Astrocyte (in vitro differentiated cells and primary cell): ENCODE measurements around the gene PTPRN2. TPM values are rescaled to one million over a fixed set of nuclear protein-coding genes. Genes with fewer than 3 reads are reported as not detected.

Experiments
- DNase-seq: peaks from one replicate; pipeline ENCODE4 v3.0.0-alpha.2; 2010; ENCODE audit warnings: low read depth
- FAIRE-seq: peaks from 2 replicates; lab custom pipeline; 2011; peaks lifted over from hg19 to GRCh38; lab: Jason Lieb, UNC
- H2AFZ ChIP-seq: 2 replicates; pipeline ENCODE4 v1.6.0; 2012; ENCODE audit warnings: low read depth, low read length, inconsistent platforms
- H3K27ac ChIP-seq: 2 replicates; pipeline ENCODE4 v1.5.1; 2011; ENCODE audit warnings: low read depth, low read length, inconsistent platforms
- H3K27me3 ChIP-seq: 2 replicates; pipeline ENCODE4 v1.6.0; 2011; ENCODE audit warnings: low read length, inconsistent platforms; ENCODE audit not compliant: insufficient read depth
- H3K36me3 ChIP-seq: 2 replicates; pipeline ENCODE4 v1.5.1; 2011; ENCODE audit warnings: low read length, inconsistent platforms; ENCODE audit not compliant: insufficient read depth
- H3K4me1 ChIP-seq: 2 replicates; pipeline ENCODE4 v1.5.1; 2011; ENCODE audit warnings: low read length, inconsistent platforms; ENCODE audit not compliant: insufficient read depth
- H3K4me2 ChIP-seq: 2 replicates; pipeline ENCODE4 v1.6.0; 2012; ENCODE audit warnings: low read length, inconsistent platforms
- H3K4me3 ChIP-seq: 2 replicates; pipeline ENCODE4 v1.5.1; 2011; ENCODE audit warnings: low read depth, mild to moderate bottlenecking, low read length, inconsistent platforms; ENCODE audit not compliant: insufficient read depth
- H3K79me2 ChIP-seq: 2 replicates; pipeline ENCODE4 v1.6.0; 2012; ENCODE audit warnings: mild to moderate bottlenecking, low read length, inconsistent platforms; ENCODE audit not compliant: insufficient read depth
- H3K9ac ChIP-seq: 2 replicates; pipeline ENCODE4 v1.6.0; 2012; ENCODE audit warnings: mild to moderate bottlenecking, low read length, inconsistent platforms
- H3K9me3 ChIP-seq: 2 replicates; pipeline ENCODE4 v1.5.1; 2012; ENCODE audit warnings: low read depth, mild to moderate bottlenecking, low read length, inconsistent platforms; ENCODE audit not compliant: insufficient read depth
- H4K20me1 ChIP-seq: 2 replicates; pipeline ENCODE4 v1.6.0; 2012; ENCODE audit warnings: low read length, inconsistent platforms; ENCODE audit not compliant: insufficient read depth
- H3K27ac Mint-ChIP-seq: one replicate; pipeline ENCODE4 v1.8.0; 2021; ENCODE audit warnings: mild to moderate bottlenecking, mixed read lengths; ENCODE audit not compliant: unreplicated experiment
- H3K27me3 Mint-ChIP-seq: one replicate; pipeline ENCODE4 v1.8.0; 2021; ENCODE audit warnings: low read depth, mixed read lengths; ENCODE audit not compliant: unreplicated experiment
- H3K36me3 Mint-ChIP-seq: one replicate; pipeline ENCODE4 v1.8.0; 2021; ENCODE audit warnings: low read depth, mixed read lengths; ENCODE audit not compliant: unreplicated experiment
- H3K4me1 Mint-ChIP-seq: one replicate; pipeline ENCODE4 v1.8.0; 2021; ENCODE audit warnings: low read depth, mixed read lengths; ENCODE audit not compliant: unreplicated experiment
- H3K4me3 Mint-ChIP-seq: one replicate; pipeline ENCODE4 v1.8.0; 2021; ENCODE audit warnings: mild to moderate bottlenecking, moderate library complexity, mixed read lengths; ENCODE audit not compliant: unreplicated experiment
- H3K9me3 Mint-ChIP-seq: one replicate; pipeline ENCODE4 v1.8.0; 2021; ENCODE audit warnings: mild to moderate bottlenecking, mixed read lengths; ENCODE audit not compliant: unreplicated experiment
- CTCF ChIP-seq: IDR thresholded peaks from 2 replicates; pipeline ENCODE4 v1.5.1; 2011; ENCODE audit warnings: low read depth, mild to moderate bottlenecking, inconsistent platforms, low read length, moderate library complexity; ENCODE audit not compliant: insufficient read depth
- EZH2 ChIP-seq: IDR thresholded peaks from 2 replicates; pipeline ENCODE4 v1.6.1; 2012; ENCODE audit warnings: mild to moderate bottlenecking, low read length, inconsistent platforms; ENCODE audit not compliant: insufficient read depth
- total RNA-seq: library from RNA; stranded (reverse); gene quantifications from 2 replicates; pipeline ENCODE4 v1.2.1, GENCODE V29; 2021

Gene PTPRN2
- total RNA-seq, 1 donor from 2014 or later, result 0.09 TPM

DNA sequence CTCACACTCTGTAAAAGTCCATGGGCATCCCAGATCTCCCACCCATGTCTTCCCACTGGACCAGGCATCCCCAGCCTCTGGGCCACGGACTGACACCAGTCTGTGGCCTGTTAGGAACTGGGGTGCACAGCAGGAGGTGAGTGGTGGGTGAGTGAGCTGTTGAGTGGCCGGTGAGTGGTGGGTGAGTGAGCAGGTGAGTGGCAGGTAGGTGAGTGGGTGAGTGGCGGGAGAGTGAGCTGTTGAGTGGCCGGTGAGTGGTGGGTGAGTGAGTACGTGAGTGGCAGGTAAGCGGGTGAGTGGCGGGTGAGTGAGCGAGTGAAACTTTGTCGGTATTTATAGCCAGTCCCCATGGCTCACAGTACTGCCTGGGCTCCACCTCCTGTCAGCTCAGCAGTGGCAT lies 779.6 kb downstream of the PTPRN2 start:
- Histone ChIP-seq H3K9me3 (peaks cover 6% of the 10 kb centered on the region), H3K4me2 (no peak overlapping the region), H3K9ac (no peak overlapping the region), H3K4me3 (no peak overlapping the region), H3K36me3 (no peaks in the 10 kb centered on the region), H2AFZ (peak overlapping the region; percentile 76), H3K27ac (no peak overlapping the region), H3K27me3 (no peaks in the 10 kb centered on the region), H3K79me2 (no peaks in the 10 kb centered on the region), H4K20me1 (no peaks in the 10 kb centered on the region), H3K4me1 (peaks cover 8% of the 10 kb centered on the region)
- Mint-ChIP-seq H3K27me3 (no peaks in the 10 kb centered on the region), H3K9me3 (peaks cover 29% of the 10 kb centered on the region), H3K4me1 (no peaks in the 10 kb centered on the region), H3K27ac (no peak overlapping the region), H3K36me3 (peaks cover 2% of the 10 kb centered on the region), H3K4me3 (no peak overlapping the region)
- DNase-seq (no peak), FAIRE-seq (no peak)
- no peak for TF ChIP-seq CTCF
- TF ChIP-seq EZH2, result no peak

DNA sequence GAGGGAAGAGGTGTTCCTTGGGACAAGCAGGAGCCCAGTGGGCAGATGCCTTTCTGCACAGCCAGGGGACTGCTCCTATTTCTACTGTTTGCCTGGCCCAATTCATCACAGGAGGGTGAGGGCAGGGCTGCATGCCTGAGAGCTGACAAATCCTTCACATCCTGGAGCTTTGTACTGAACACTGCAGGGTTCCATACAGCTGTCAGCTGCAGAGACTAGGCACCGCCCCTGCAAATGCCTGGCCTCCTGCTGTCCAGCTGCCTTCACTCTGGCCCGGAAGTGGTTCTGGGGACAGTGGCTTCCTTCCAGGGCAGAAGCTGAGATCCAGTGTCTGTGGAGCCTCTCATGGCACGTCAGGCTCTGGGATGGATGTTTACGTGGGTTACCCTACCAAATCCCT lies 780.1 kb downstream of the PTPRN2 start:
- no peaks in the 10 kb centered on the region for H3K36me3 ChIP-seq
- peaks cover 2% of the 10 kb centered on the region for H3K36me3 Mint-ChIP-seq
- peak; percentile 48 for DNase-seq
- no peaks in the 10 kb centered on the region for H3K4me1 Mint-ChIP-seq
- no peaks in the 10 kb centered on the region for H3K27me3 ChIP-seq
- H3K4me3 ChIP-seq, result no peak overlapping the region
- peaks cover 6% of the 10 kb centered on the region for H3K9me3 ChIP-seq
- no peaks in the 10 kb centered on the region for H4K20me1 ChIP-seq
- H3K27ac ChIP-seq, result peak overlapping the region; percentile 34
- H3K4me3 Mint-ChIP-seq, result no peak overlapping the region
- no peak overlapping the region for H3K9ac ChIP-seq
- peak overlapping the region; percentile 76 for H2AFZ ChIP-seq
- peak overlapping the region; percentile 57 for H3K4me2 ChIP-seq
- TF ChIP-seq CTCF, result no peak
- TF ChIP-seq EZH2, result no peak
- H3K4me1 ChIP-seq, result peaks cover 8% of the 10 kb centered on the region
- no peaks in the 10 kb centered on the region for H3K27me3 Mint-ChIP-seq
- no peaks in the 10 kb centered on the region for H3K79me2 ChIP-seq
- no peak for FAIRE-seq
- H3K9me3 Mint-ChIP-seq, result peaks cover 29% of the 10 kb centered on the region
- no peak overlapping the region for H3K27ac Mint-ChIP-seq

DNA sequence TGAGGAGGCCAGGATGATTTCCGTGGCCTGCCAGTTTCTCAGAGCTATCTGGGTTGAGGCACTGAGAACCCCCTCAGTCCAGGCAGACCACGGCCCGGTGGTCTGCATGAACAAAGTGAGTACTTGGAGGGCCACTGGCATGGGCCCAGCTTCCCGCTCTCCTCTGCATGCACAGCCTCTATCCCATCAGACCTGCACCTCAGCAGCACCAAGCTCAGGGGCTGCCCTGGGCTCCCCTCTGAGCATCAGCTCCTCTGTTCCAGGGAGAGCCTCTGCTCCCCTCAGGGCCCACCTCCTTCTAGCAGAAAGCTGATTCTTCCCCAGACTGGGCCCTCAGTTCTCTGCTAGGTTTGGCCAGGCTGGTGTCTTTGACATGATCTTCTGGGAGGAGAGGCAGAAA lies 780.9 kb downstream of the PTPRN2 start:
- Mint-ChIP-seq H3K9me3 (peaks cover 27% of the 10 kb centered on the region), H3K36me3 (peaks cover 2% of the 10 kb centered on the region), H3K4me3 (no peak overlapping the region), H3K27ac (no peak overlapping the region), H3K27me3 (no peaks in the 10 kb centered on the region), H3K4me1 (no peaks in the 10 kb centered on the region)
- TF ChIP-seq CTCF, result no peak
- TF ChIP-seq EZH2, result no peak
- Histone ChIP-seq H2AFZ (peak overlapping the region; percentile 76), H4K20me1 (no peaks in the 10 kb centered on the region), H3K9ac (no peak overlapping the region), H3K27ac (peak overlapping the region; percentile 34), H3K36me3 (no peaks in the 10 kb centered on the region), H3K9me3 (peaks cover 13% of the 10 kb centered on the region), H3K27me3 (no peaks in the 10 kb centered on the region), H3K4me1 (peaks cover 8% of the 10 kb centered on the region), H3K4me3 (no peak overlapping the region), H3K4me2 (peak overlapping the region; percentile 57), H3K79me2 (no peaks in the 10 kb centered on the region)
- DNase-seq (no peak), FAIRE-seq (no peak)
